Right lobe of liver (tissue), 6 donors: ENCODE measurements around the gene TNFSF15. TPM values are rescaled to one million over a fixed set of nuclear protein-coding genes. Genes with fewer than 3 reads are reported as not detected.

Source experiments
- ATAC-seq, 4 donors: fragments of 200-7000 bp; cut with Tn5 transposase; one replicate each; pipeline ENCODE4 v1.9.1; 2020; ENCODE audit warnings: mild to moderate bottlenecking in 4 of 4, moderate library complexity in 4 of 4
- DNase-seq, 3 donors: peaks; one replicate each; pipeline ENCODE4 v3.0.0-alpha.2; 2020
- H3K27ac ChIP-seq, 3 donors: fragments of 200-600 bp; one replicate each; pipeline ENCODE4 v1.8.0; 2022
- H3K27me3 ChIP-seq, 2 donors: fragments of 200-600 bp; one replicate each; pipeline ENCODE4 v1.8.0; 2022
- H3K36me3 ChIP-seq, 4 donors: fragments of 200-600 bp; sonication (generic) in 1 of 4; one replicate each; pipeline versions ENCODE4 v1.5.1 to v1.8.0; 2017 to 2022; ENCODE audit warnings: control low read depth in 1 of 4
- H3K4me1 ChIP-seq, 4 donors: fragments of 200-600 bp; sonication (generic) in 1 of 4; one replicate each; pipeline versions ENCODE4 v1.5.1 to v1.8.0; 2017 to 2022; ENCODE audit warnings: control low read depth in 1 of 4
- H3K4me3 ChIP-seq, 3 donors: fragments of 200-600 bp; one replicate each; pipeline ENCODE4 v1.8.0; 2022
- H3K9me3 ChIP-seq, 4 donors: fragments of 200-600 bp; sonication (generic) in 1 of 4; one replicate each; pipeline versions ENCODE4 v1.5.1 to v1.8.0; 2017 to 2022; ENCODE audit warnings: control low read depth in 1 of 4
- POLR2A ChIP-seq: fragments of 450-650 bp; IDR thresholded peaks from one replicate; pipeline ENCODE4 v1.6.1; 2017; ENCODE audit warnings: antibody characterized with exemption, mild to moderate bottlenecking
- WGBS: methylation state at CpG from one replicate; pipeline ENCODE4 v1.1.6; 2018; ENCODE audit warnings: low coverage, low lambda C conversion rate; ENCODE audit not compliant: insufficient coverage; ENCODE audit errors: missing lambda C conversion rate; 5-methylcytosine and 5-hydroxymethylcytosine counted together
- intact Hi-C, 2 donors: fragments of 100-400 bp; cut with DNase I; formaldehyde crosslinking; loops; one replicate each; pipeline versions ENCODE4 v1.11.2 to v1.14.1; 2022
- total RNA-seq, 6 experiments: library from RNA; depleted of rRNA in 2 of 6; stranded (reverse); fragments of >200 nt in 2 of 6; fragmentation: NEBNext Ultra II Directional in 3 of 6; extraction: Animal tissue kit (Norgen Biotek cat#: 25700) in 3 of 6; gene quantifications; one replicate each; pipeline versions ENCODE4 v1.1.0 to v1.2.4, GENCODE V29; 2016 to 2023
- TF ChIP-seq, protein P1 (sequence below), 4 donors: fragments of 200-600 bp in 3 of 4; fragments of 450-650 bp in 1 of 4; IDR thresholded peaks; one replicate each; pipeline versions ENCODE4 v1.5.1 to v1.8.0; 2016 to 2022; ENCODE audit warnings: antibody characterized with exemption in 4 of 4, mild to moderate bottlenecking in 2 of 4
- donor health status: DM: no; HTN: yes; CAD: no.
- donor health status: DM: no; HTN: no; CAD: no.
- donor health status: DM: no; HTN: no; CAD: no.
- donor health status: DM: no; HTN: yes; CAD: no.
- donor health status: DM: no; HTN: yes; CAD: no.

Gene TNFSF15
- total RNA-seq, 6 experiments from 2014 or later = 0.04 to 0.35 (median 0.06) TPM; not detected in 1

DNA sequence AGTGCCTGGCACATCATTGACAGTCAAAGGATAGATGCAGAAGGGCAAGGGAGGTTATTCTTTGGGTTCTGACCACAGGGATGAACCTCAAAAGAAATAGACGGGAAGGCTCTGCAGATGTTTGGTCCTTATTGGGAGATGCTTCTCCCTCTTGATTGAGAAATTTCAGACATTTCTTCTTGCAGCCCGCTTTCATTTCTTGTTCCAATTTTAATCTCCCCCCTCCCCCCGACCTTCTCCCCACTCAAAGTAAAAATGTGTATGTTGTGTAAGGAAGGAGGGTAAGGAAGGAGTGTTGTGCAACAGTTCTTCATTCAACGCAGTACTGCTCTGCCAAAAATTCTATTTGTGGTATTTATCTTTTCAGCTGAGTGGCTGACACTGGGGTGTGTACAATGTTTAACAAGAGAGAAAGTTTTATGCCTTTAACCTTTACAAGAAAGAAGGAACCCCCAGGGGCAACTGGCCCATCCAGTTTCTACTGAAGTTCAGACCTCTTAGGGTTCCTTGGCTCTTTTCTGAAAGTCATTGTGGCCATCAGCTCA is 46.3 kb upstream of the TNFSF15 start:
- no peak overlapping the region for H3K27ac ChIP-seq
- no peaks in the 10 kb centered on the region for H3K4me1 ChIP-seq
- no peak for DNase-seq
- H3K4me3 ChIP-seq = no peak overlapping the region
- H3K9me3 ChIP-seq = no peaks in the 10 kb centered on the region
- intact Hi-C loops = no loop called here
- TF ChIP-seq, protein P1, sequence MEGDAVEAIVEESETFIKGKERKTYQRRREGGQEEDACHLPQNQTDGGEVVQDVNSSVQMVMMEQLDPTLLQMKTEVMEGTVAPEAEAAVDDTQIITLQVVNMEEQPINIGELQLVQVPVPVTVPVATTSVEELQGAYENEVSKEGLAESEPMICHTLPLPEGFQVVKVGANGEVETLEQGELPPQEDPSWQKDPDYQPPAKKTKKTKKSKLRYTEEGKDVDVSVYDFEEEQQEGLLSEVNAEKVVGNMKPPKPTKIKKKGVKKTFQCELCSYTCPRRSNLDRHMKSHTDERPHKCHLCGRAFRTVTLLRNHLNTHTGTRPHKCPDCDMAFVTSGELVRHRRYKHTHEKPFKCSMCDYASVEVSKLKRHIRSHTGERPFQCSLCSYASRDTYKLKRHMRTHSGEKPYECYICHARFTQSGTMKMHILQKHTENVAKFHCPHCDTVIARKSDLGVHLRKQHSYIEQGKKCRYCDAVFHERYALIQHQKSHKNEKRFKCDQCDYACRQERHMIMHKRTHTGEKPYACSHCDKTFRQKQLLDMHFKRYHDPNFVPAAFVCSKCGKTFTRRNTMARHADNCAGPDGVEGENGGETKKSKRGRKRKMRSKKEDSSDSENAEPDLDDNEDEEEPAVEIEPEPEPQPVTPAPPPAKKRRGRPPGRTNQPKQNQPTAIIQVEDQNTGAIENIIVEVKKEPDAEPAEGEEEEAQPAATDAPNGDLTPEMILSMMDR (IDR thresholded peaks at IDR 0.05) = no peak
- no peak for TF ChIP-seq POLR2A
- peak; percentile 22 to 57 (median 42) for ATAC-seq
- 46% methylated on average over 4 of the region's 4 CpGs for WGBS
- H3K27me3 ChIP-seq = no peaks in the 10 kb centered on the region
- H3K36me3 ChIP-seq = no peaks in the 10 kb centered on the region

DNA sequence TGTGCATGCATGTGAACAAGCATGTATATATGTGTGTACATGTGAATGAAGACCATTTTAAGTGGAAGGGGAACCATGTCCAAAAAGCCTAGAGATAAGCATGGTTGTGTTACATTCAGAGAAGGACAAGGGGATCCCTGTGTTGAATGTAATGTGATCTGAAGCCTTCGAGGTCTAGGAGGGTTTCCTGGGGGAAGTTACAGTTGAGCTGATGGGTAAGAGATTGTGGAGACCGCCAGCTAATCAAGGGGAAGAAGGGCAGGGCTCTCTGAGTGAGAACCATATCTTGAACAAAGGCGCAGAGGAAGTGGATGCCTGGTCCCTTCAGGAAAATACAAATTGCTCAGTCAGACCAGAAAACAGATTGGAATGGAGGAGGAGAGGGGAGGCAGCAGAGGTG is 45.5 kb upstream of the TNFSF15 start:
- H3K9me3 ChIP-seq = no peaks in the 10 kb centered on the region
- DNase-seq (no peak), ATAC-seq (no peak)
- H3K4me1 ChIP-seq = no peaks in the 10 kb centered on the region
- intact Hi-C loops = no loop called here
- H3K27me3 ChIP-seq = no peaks in the 10 kb centered on the region
- TF ChIP-seq, protein P1 (IDR thresholded peaks at IDR 0.05) = no peak
- TF ChIP-seq POLR2A = no peak
- H3K27ac ChIP-seq = no peak overlapping the region
- no peaks in the 10 kb centered on the region for H3K36me3 ChIP-seq
- H3K4me3 ChIP-seq = no peak overlapping the region
- 28% methylated on average over 3 of the region's 3 CpGs for WGBS

DNA sequence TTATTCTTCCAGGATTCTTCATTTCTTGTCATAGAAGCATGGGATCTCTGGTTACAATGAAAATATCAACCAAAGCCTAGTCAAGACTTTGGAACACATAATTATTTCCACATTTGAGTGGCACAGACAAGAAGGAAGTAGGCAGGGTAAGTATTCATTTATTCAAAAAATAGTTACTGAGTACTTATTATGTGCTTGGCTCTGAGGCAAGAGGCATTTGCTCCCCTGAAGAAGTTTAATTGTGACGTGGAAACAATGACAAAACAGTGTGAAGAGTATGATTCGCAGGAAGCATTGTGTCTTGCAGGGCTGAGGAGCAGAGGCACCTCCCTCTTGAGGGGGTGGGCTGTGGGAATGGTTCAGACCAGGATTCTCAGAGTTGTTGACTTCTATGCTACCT is 45.0 kb upstream of the TNFSF15 start:
- DNase-seq = no peak
- intact Hi-C loops = no loop called here
- 34% methylated on average over 2 of the region's 2 CpGs for WGBS

DNA sequence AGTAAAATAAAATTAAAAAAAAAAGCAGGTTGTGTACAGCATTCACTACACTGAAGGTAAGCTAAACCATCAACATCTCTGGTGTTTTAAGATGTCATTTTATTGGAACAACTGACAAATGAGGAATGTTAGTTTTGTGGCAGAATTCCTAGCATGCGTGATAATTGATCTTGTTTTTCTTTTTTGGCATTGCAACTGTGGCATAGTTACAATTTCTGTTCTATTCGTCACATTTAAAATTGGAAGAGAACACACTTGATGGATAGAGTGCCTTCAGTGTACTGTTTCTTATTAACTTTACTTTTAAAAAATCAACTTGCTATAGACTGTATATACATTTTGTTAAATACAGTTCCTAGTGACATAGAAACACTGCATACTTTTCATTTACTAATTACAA is 43.6 kb upstream of the TNFSF15 start:
- no peaks in the 10 kb centered on the region for H3K36me3 ChIP-seq
- no peaks in the 10 kb centered on the region for H3K27me3 ChIP-seq
- ATAC-seq (no peak), DNase-seq (no peak)
- TF ChIP-seq, protein P1 (IDR thresholded peaks at IDR 0.05) = no peak
- no peak for TF ChIP-seq POLR2A
- H3K4me1 ChIP-seq = no peaks in the 10 kb centered on the region
- no peak overlapping the region for H3K4me3 ChIP-seq
- H3K27ac ChIP-seq = no peak overlapping the region
- H3K9me3 ChIP-seq = no peaks in the 10 kb centered on the region
- intact Hi-C loops = no loop called here
- WGBS = 67% methylated on average over 2 of the region's 2 CpGs

More for the DNA sequence above, 45.0 kb upstream of the TNFSF15 start:
- Histone ChIP-seq H3K27ac (no peak overlapping the region), H3K9me3 (no peaks in the 10 kb centered on the region), H3K27me3 (no peaks in the 10 kb centered on the region), H3K4me1 (no peaks in the 10 kb centered on the region), H3K4me3 (no peak overlapping the region), H3K36me3 (no peaks in the 10 kb centered on the region)
- no peak for ATAC-seq
- TF ChIP-seq POLR2A = no peak
- TF ChIP-seq, protein P1 (IDR thresholded peaks at IDR 0.05) = no peak
